Ectodermal cell (in vitro differentiated cells): ENCODE results near the gene KIAA1671.

ENCODE experiments used
- H3K27ac ChIP-seq: 2 replicates; pipeline ENCODE4 v1.7.0; 2013; ENCODE audit warnings: mild to moderate bottlenecking, low read depth, low read length; ENCODE audit not compliant: insufficient read depth, poor library complexity, severe bottlenecking
- H3K27me3 ChIP-seq: 2 replicates; pipeline ENCODE4 v1.7.0; 2013; ENCODE audit warnings: mild to moderate bottlenecking, low read length; ENCODE audit not compliant: insufficient read depth, control insufficient read depth, poor library complexity, severe bottlenecking
- H3K36me3 ChIP-seq: one replicate; pipeline ENCODE4 v1.7.0; 2013; ENCODE audit warnings: low read length; ENCODE audit not compliant: control insufficient read depth, insufficient read depth
- H3K4me1 ChIP-seq: one replicate; pipeline ENCODE4 v1.7.0; 2013; ENCODE audit warnings: low read length; ENCODE audit not compliant: control insufficient read depth, insufficient read depth
- H3K4me3 ChIP-seq: 2 replicates; pipeline ENCODE4 v1.7.0; 2013; ENCODE audit warnings: low read depth, low read length, control low read depth; ENCODE audit not compliant: insufficient read depth
- H3K9me3 ChIP-seq: 2 replicates; pipeline ENCODE4 v1.7.0; 2013; ENCODE audit warnings: mild to moderate bottlenecking, low read length, moderate library complexity; ENCODE audit not compliant: control insufficient read depth
- WGBS, 2 experiments: methylation state at CpG; one replicate each; pipeline ENCODE4 v1.1.7; 2013; ENCODE audit warnings: missing lambda C conversion rate in 2 of 2; 5-methylcytosine and 5-hydroxymethylcytosine counted together

Gene KIAA1671

GRCh38 chr22:24935771-24936483, 16.6 kb upstream of the KIAA1671 start:
- no peak overlapping the region for H3K27ac ChIP-seq
- H3K4me3 ChIP-seq = no peak overlapping the region
- H3K9me3 ChIP-seq = no peaks in the 10 kb centered on the region
- H3K36me3 ChIP-seq = no peaks in the 10 kb centered on the region
- no peaks in the 10 kb centered on the region for H3K4me1 ChIP-seq
- H3K27me3 ChIP-seq = no peaks in the 10 kb centered on the region

- Histone ChIP-seq H3K27ac (no peak overlapping the region), H3K36me3 (no peaks in the 10 kb centered on the region), H3K4me1 (no peaks in the 10 kb centered on the region), H3K27me3 (no peaks in the 10 kb centered on the region), H3K4me3 (no peak overlapping the region), H3K9me3 (no peaks in the 10 kb centered on the region)
- WGBS, 2 experiments = 68 to 70% methylated on average over 2 of the region's 2 CpGs
Measured at GRCh38 chr22:24937114-24937513, 15.4 kb upstream of the KIAA1671 start.

GRCh38 chr22:24938741-24939341, 13.7 kb upstream of the KIAA1671 start:
- Histone ChIP-seq H3K27me3 (no peaks in the 10 kb centered on the region), H3K27ac (no peak overlapping the region), H3K4me1 (no peaks in the 10 kb centered on the region), H3K36me3 (no peaks in the 10 kb centered on the region), H3K4me3 (no peak overlapping the region), H3K9me3 (no peaks in the 10 kb centered on the region)
- WGBS, 2 experiments = 38 to 43% methylated on average over 11 of the region's 11 CpGs

- WGBS, 2 experiments = 95 to 98% methylated on average over 3 of the region's 3 CpGs
- H3K4me3 ChIP-seq = no peak overlapping the region
- no peaks in the 10 kb centered on the region for H3K4me1 ChIP-seq
- no peaks in the 10 kb centered on the region for H3K9me3 ChIP-seq
- no peaks in the 10 kb centered on the region for H3K36me3 ChIP-seq
- H3K27ac ChIP-seq = no peak overlapping the region
- H3K27me3 ChIP-seq = no peaks in the 10 kb centered on the region
Measured at GRCh38 chr22:24942301-24942700, 10.2 kb upstream of the KIAA1671 start.

GRCh38 chr22:24944217-24944937, 8.1 kb upstream of the KIAA1671 start:
- Histone ChIP-seq H3K27me3 (no peaks in the 10 kb centered on the region), H3K27ac (no peak overlapping the region), H3K4me3 (no peak overlapping the region), H3K4me1 (no peaks in the 10 kb centered on the region), H3K36me3 (no peaks in the 10 kb centered on the region), H3K9me3 (no peaks in the 10 kb centered on the region)
- WGBS, 2 experiments = 87 to 93% methylated on average over 10 of the region's 10 CpGs

GRCh38 chr22:24945430-24945829, 7.1 kb upstream of the KIAA1671 start:
- no peaks in the 10 kb centered on the region for H3K4me1 ChIP-seq
- WGBS, 2 experiments = 89 to 94% methylated on average over 4 of the region's 4 CpGs
- no peak overlapping the region for H3K4me3 ChIP-seq
- H3K27me3 ChIP-seq = no peaks in the 10 kb centered on the region
- H3K36me3 ChIP-seq = no peaks in the 10 kb centered on the region
- no peak overlapping the region for H3K27ac ChIP-seq
- H3K9me3 ChIP-seq = no peaks in the 10 kb centered on the region

GRCh38 chr22:24947383-24947782, 5.1 kb upstream of the KIAA1671 start:
- 94 to 95% methylated on average over 7 of the region's 7 CpGs for WGBS, 2 experiments
- Histone ChIP-seq H3K9me3 (no peaks in the 10 kb centered on the region), H3K36me3 (no peaks in the 10 kb centered on the region), H3K4me3 (no peak overlapping the region), H3K4me1 (no peaks in the 10 kb centered on the region), H3K27me3 (no peaks in the 10 kb centered on the region), H3K27ac (no peak overlapping the region)

- no peaks in the 10 kb centered on the region for H3K36me3 ChIP-seq
- H3K4me1 ChIP-seq = no peaks in the 10 kb centered on the region
- no peak overlapping the region for H3K27ac ChIP-seq
- WGBS, 2 experiments = 78% methylated on average over 12 of the region's 12 CpGs
- H3K27me3 ChIP-seq = no peaks in the 10 kb centered on the region
- H3K9me3 ChIP-seq = no peaks in the 10 kb centered on the region
- no peak overlapping the region for H3K4me3 ChIP-seq
Measured at GRCh38 chr22:24947881-24948280, 4.6 kb upstream of the KIAA1671 start.

- Histone ChIP-seq H3K27me3 (no peaks in the 10 kb centered on the region), H3K9me3 (no peaks in the 10 kb centered on the region), H3K27ac (no peak overlapping the region), H3K4me3 (no peak overlapping the region), H3K36me3 (no peaks in the 10 kb centered on the region), H3K4me1 (no peaks in the 10 kb centered on the region)
- 89 to 91% methylated on average over 13 of the region's 13 CpGs for WGBS, 2 experiments
Measured at GRCh38 chr22:24948356-24949202, 3.9 kb upstream of the KIAA1671 start.
